ENCODE results near the gene TMEM138. TPM values are rescaled to one million over a fixed set of nuclear protein-coding genes. Genes with fewer than 3 reads are reported as not detected.
"Not testable (repeated sequence)": the region's sequence is repeated elsewhere in the genome, so short reads cannot be mapped to it uniquely, and the experiment has no call there.

The TMEM138 gene
- total RNA-seq, 2 experiments from 2014 or later, result 31.1 to 48.8 TPM

DNA sequence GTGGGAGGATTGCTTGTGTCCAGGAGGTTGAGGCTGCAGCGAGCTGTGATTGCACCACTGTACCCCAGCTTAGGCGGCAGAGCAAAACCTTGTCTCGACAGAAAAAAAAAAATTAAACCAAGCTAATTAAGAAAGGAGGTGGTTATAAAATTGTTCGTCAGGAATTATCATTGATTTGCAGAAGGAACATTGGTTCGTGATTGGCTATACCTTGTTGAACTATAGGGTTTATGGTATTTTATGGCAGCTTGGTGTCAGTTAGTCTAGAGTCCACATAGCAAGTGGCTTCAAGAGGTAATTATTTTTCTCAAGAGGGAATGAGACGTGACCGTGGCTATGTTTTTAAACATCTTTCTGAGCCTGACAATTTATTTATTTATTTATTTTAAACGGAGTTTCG lies 18.7 kb downstream of the TMEM138 start:
- Histone ChIP-seq H3K36me3 (ENCODE audit: insufficient read depth, low read length) (peaks cover 14% of the 10 kb centered on the region), H3K4me3 (ENCODE audit: low read depth, low read length, poor library complexity, severe bottlenecking) (no peak overlapping the region), H2AFZ (ENCODE audit: low read length) (no peak overlapping the region), H3K4me2 (ENCODE audit: low read length) (no peak overlapping the region), H3K4me1 (ENCODE audit: insufficient read depth, low read length, poor library complexity, severe bottlenecking) (no peaks in the 10 kb centered on the region), H3K9me3 (ENCODE audit: low read length) (no peaks in the 10 kb centered on the region), H3K79me2 (ENCODE audit: insufficient read depth, low read depth, low read length) (no peaks in the 10 kb centered on the region), H3K9me2 (ENCODE audit: insufficient read depth, low read length) (no peaks in the 10 kb centered on the region), H3K27ac (ENCODE audit: low read depth, low read length, poor library complexity, severe bottlenecking) (no peak overlapping the region), H4K20me1 (ENCODE audit: insufficient read depth, low read length) (no peaks in the 10 kb centered on the region)
- DNase-seq (ENCODE audit: low spot score), result no peak
- ChIA-PET POLR2A (interaction anchor here (0.7 to 1.1 kb wide), 2 partner anchors 45 to 119 kb away, joined by 3 to 5 read pairs; no protein-coding TSS in a partner anchor), CTCF (ENCODE audit: unreplicated experiment) (no interaction called here)
- BruUV-seq (replicated peaks), result no TSS peak
- intact Hi-C loops (cut with micrococcal nuclease; ENCODE audit: unreplicated experiment), result no loop called here
- TF ChIP-seq EZH2phosphoT487 (IDR thresholded peaks at IDR 0.05; ENCODE audit: borderline replicate concordance, low read depth, low read length), result no peak
- TF ChIP-seq CTCF (conservative IDR thresholded peaks at IDR 0.05; ENCODE audit: low read length), result no peak

DNA sequence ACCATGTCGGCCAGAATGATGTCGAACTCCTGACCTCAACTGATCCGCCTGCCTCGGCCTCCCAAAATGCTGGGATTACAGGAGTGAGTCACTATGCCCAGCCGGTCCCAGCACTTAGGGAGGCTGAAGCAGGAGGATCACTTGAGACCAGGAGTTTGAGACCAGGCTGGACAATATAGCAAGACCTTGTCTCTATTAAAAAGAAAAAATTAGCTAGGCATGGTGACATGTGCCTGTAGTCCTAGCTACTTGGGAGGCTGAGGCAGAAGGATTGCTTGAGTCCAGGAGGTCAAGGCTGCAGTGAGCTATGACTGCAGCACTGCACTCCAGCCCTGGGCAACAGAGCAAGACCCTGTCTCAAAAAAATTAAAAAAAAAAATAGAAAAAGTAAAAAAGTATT lies 21.7 kb downstream of the TMEM138 start:
- DNase-seq (ENCODE audit: low spot score); H3K9me3 ChIP-seq (ENCODE audit: low read length); H3K36me3 ChIP-seq (ENCODE audit: insufficient read depth, low read length); H4K20me1 ChIP-seq (ENCODE audit: insufficient read depth, low read length); H3K79me2 ChIP-seq (ENCODE audit: insufficient read depth, low read depth, low read length); H3K4me3 ChIP-seq (ENCODE audit: low read depth, low read length, poor library complexity, severe bottlenecking); intact Hi-C loops (cut with micrococcal nuclease; ENCODE audit: unreplicated experiment); H3K27ac ChIP-seq (ENCODE audit: low read depth, low read length, poor library complexity, severe bottlenecking); H3K4me1 ChIP-seq (ENCODE audit: insufficient read depth, low read length, poor library complexity, severe bottlenecking); H2AFZ ChIP-seq (ENCODE audit: low read length); H3K4me2 ChIP-seq (ENCODE audit: low read length); BruUV-seq (replicated peaks); H3K9me2 ChIP-seq (ENCODE audit: insufficient read depth, low read length): not testable (repeated sequence)
- ChIA-PET POLR2A (interaction anchor here (0.8 to 4.4 kb wide), 3 partner anchors 21 to 49 kb away, joined by 3 to 41 read pairs (median 10); partner anchors contain the start of gene TMEM138), CTCF (ENCODE audit: unreplicated experiment) (interaction anchor here (3.0 kb wide), 1 partner anchor 48 kb away, joined by 48 read pairs; no protein-coding TSS in a partner anchor)

GRCh38 chr11:61384271-61385242 lies 22.4 kb downstream of the TMEM138 start:
- H3K9me2 ChIP-seq (ENCODE audit: insufficient read depth, low read length), result no peaks in the 10 kb centered on the region
- ChIA-PET POLR2A (interaction anchor here (0.8 to 4.4 kb wide), 8 partner anchors 10 to 49 kb away, joined by 3 to 41 read pairs (median 4); partner anchors contain the start of gene TMEM138), CTCF (ENCODE audit: unreplicated experiment) (interaction anchor here (1.0 to 3.0 kb wide), 4 partner anchors 9 to 51 kb away, joined by 4 to 48 read pairs (median 7); partner anchors contain the start of genes DDB1 and TKFC)
- no peak overlapping the region for H2AFZ ChIP-seq (ENCODE audit: low read length)
- no peak overlapping the region for H3K4me3 ChIP-seq (ENCODE audit: low read depth, low read length, poor library complexity, severe bottlenecking)
- intact Hi-C loops (cut with micrococcal nuclease; ENCODE audit: unreplicated experiment), result loop anchor here (1.0 kb wide), 2 partner anchors 48 to 130 kb away; no protein-coding TSS in a partner anchor
- H3K27ac ChIP-seq (ENCODE audit: low read depth, low read length, poor library complexity, severe bottlenecking), result no peak overlapping the region
- TF ChIP-seq CTCF (conservative IDR thresholded peaks at IDR 0.05; ENCODE audit: low read length) (no peak; the same call in 1 of the 2 replicates), EZH2phosphoT487 (IDR thresholded peaks at IDR 0.05; ENCODE audit: borderline replicate concordance, low read depth, low read length) (no peak)
- H3K4me1 ChIP-seq (ENCODE audit: insufficient read depth, low read length, poor library complexity, severe bottlenecking), result no peaks in the 10 kb centered on the region
- no peaks in the 10 kb centered on the region for H3K36me3 ChIP-seq (ENCODE audit: insufficient read depth, low read length)
- peak; percentile 18 for DNase-seq (ENCODE audit: low spot score)
- H3K9me3 ChIP-seq (ENCODE audit: low read length), result no peaks in the 10 kb centered on the region
- H3K4me2 ChIP-seq (ENCODE audit: low read length), result no peak overlapping the region
- H4K20me1 ChIP-seq (ENCODE audit: insufficient read depth, low read length), result no peaks in the 10 kb centered on the region
- no peaks in the 10 kb centered on the region for H3K79me2 ChIP-seq (ENCODE audit: insufficient read depth, low read depth, low read length)
- no TSS peak for BruUV-seq (replicated peaks)
